Activated CD8-positive, alpha-beta T cell treated with anti-CD3 and anti-CD28 coated beads for 36 hours (primary cell): Measurements from ENCODE around the gene GFOD2. TPM values are rescaled to one million over a fixed set of nuclear protein-coding genes. Genes with fewer than 3 reads are reported as not detected.

ENCODE experiments used
- ATAC-seq: fragments of 200-7000 bp; cut with Tn5 transposase; one replicate; pipeline ENCODE4 v1.10.0; 2021; ENCODE audit warnings: mild to moderate bottlenecking, moderate library complexity
- CTCF ChIA-PET: fragments of 350-600 bp; sonication (Branson Sonifier 250); formaldehyde crosslinking; loops from one replicate; lab custom pipeline; 2021; ENCODE audit warnings: antibody characterized with exemption; lab: Charles Lee
- POLR2A ChIA-PET: fragments of 350-600 bp; sonication (Branson Sonifier 250); formaldehyde crosslinking; loops from one replicate; lab custom pipeline; 2021; ENCODE audit warnings: antibody characterized with exemption; lab: Charles Lee
- DNase-seq: peaks from one replicate; pipeline ENCODE4 v3.0.0-alpha.2; 2020
- H3K27ac Mint-ChIP-seq: one replicate; pipeline ENCODE4 v1.8.0; 2021; ENCODE audit warnings: mild to moderate bottlenecking, mixed read lengths
- H3K27me3 Mint-ChIP-seq: one replicate; pipeline ENCODE4 v1.8.0; 2021; ENCODE audit warnings: mixed read lengths
- H3K36me3 Mint-ChIP-seq: one replicate; pipeline ENCODE4 v1.8.0; 2021; ENCODE audit warnings: low read depth, mixed read lengths
- H3K4me1 Mint-ChIP-seq: one replicate; pipeline ENCODE4 v1.8.0; 2021; ENCODE audit warnings: low read depth, mixed read lengths
- H3K4me3 Mint-ChIP-seq: one replicate; pipeline ENCODE4 v1.8.0; 2021; ENCODE audit warnings: mild to moderate bottlenecking, moderate library complexity, mixed read lengths
- H3K9me3 Mint-ChIP-seq: one replicate; pipeline ENCODE4 v1.8.0; 2021; ENCODE audit warnings: mixed read lengths
- CTCF ChIP-seq: fragments of 200-600 bp; IDR thresholded peaks from one replicate; pipeline ENCODE4 v1.8.0; 2022; ENCODE audit warnings: antibody characterized with exemption, mild to moderate bottlenecking
- intact Hi-C: fragments of 100-400 bp; cut with micrococcal nuclease; formaldehyde crosslinking; loops from one replicate; pipeline ENCODE4 v1.10.0; 2022
- total RNA-seq, 2 experiments: library from RNA; stranded (reverse); gene quantifications; one replicate each; pipeline ENCODE4 v1.2.3, GENCODE V29; 2021

Gene GFOD2
- total RNA-seq, 2 experiments from 2014 or later: 11.6 to 14.1 TPM

DNA sequence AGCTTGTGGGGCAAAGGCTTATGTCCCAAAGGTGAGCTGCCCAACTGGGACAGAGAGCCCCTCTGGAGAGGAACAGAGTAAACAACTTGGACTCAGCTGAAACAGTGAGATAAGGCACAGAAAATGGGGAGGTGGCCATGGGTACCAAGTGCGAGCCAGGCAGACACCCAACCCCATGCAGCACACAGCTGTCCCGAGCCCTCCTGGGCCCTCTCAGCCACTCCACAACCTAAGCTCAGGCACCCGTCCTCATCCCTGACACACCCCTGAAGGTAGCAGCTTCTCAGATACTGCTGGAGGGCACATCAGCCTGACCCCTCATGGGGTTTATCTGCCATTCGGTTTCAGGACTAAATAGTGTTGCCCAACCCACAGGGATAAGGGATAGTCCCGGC is 4.8 kb upstream of the GFOD2 start:
- DNase-seq (no peak), ATAC-seq (no peak)
- intact Hi-C loops: no loop called here
- TF ChIP-seq CTCF: no peak
- Mint-ChIP-seq H3K9me3 (no peaks in the 10 kb centered on the region), H3K27ac (no peak overlapping the region), H3K27me3 (no peaks in the 10 kb centered on the region), H3K4me3 (no peak overlapping the region), H3K36me3 (peaks cover 5% of the 10 kb centered on the region), H3K4me1 (peaks cover 10% of the 10 kb centered on the region)
- ChIA-PET POLR2A (no interaction called here), CTCF (interaction anchor here (2.5 kb wide), 1 partner anchor 51 kb away, joined by 11 read pairs; no protein-coding TSS in a partner anchor)

DNA sequence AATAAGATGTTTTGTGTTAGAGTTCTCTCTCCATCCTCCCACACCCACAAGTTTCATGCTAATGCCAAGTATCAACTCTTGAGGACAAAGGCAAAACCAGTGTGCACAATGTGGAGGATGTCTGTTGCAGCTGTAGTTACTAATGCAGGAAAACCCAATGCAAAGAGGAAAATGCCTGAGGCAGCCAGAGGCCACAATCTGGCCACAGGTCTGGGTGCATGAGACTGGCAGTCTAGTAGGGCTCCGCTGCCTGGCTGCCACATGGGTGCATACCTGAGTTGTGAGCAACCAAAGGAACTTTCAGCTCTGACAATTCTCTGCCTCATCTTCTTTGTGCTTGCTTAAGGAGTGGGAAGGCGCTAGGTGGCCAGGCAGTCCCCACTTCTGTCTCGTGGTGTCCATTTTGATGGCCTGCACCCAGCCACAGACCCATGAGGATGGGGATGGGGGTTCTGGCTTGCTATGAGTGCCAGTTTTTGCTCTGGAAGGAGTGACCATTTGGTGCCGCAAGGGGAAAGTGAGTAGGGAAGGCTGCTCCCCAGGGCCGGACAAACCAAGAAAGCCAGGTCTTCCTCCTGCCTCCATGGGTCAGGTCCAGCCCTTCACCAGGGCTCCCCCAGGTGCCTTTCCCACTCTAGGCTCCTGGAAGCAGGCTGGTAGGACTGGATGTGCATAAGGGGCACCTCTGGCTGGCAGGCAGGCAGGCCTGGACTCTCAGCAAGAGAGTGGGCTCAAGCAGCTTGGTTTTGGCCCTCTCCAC is 4.2 kb upstream of the GFOD2 start:
- H3K4me3 Mint-ChIP-seq: no peak overlapping the region
- no peak overlapping the region for H3K27ac Mint-ChIP-seq
- peaks cover 13% of the 10 kb centered on the region for H3K4me1 Mint-ChIP-seq
- ChIA-PET CTCF (interaction anchor here (2.5 kb wide), 1 partner anchor 51 kb away, joined by 11 read pairs; no protein-coding TSS in a partner anchor), POLR2A (no interaction called here)
- H3K27me3 Mint-ChIP-seq: no peaks in the 10 kb centered on the region
- H3K36me3 Mint-ChIP-seq: peaks cover 5% of the 10 kb centered on the region
- intact Hi-C loops: no loop called here
- no peak for TF ChIP-seq CTCF
- no peak for ATAC-seq
- no peak for DNase-seq
- H3K9me3 Mint-ChIP-seq: no peaks in the 10 kb centered on the region

DNA sequence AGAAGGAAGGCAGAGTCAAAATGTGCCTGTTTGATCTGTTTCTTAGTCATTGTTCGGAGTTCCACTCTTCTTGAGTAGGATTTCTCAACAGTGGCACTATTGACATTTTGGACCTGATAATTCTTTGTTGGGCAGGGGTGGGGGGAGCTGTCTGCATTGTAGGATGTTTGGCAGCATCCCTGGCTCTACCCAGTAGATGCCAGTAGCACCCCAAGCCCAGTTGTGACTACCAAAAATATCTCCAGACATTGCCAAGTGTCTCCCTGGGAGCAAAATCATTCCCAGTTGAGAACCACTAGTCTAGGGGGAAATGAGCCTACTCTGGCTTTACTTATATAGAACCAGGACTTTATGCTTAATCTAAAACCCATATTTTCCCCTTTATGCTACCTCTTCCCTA is 1.1 kb upstream of the GFOD2 start:
- CTCF ChIA-PET: interaction anchor here (1.1 to 1.8 kb wide), 3 partner anchors 47 to 86 kb away, joined by 3 to 8 read pairs (median 5); partner anchors contain the start of genes RANBP10 and TSNAXIP1

GRCh38 chr16:67719778-67720144 is 645 bp upstream of the GFOD2 start:
- Mint-ChIP-seq H3K36me3 (peaks cover 6% of the 10 kb centered on the region), H3K27me3 (no peaks in the 10 kb centered on the region), H3K4me1 (peaks cover 32% of the 10 kb centered on the region), H3K27ac (peak overlapping the region; percentile 98), H3K4me3 (peak overlapping the region; percentile 84), H3K9me3 (no peaks in the 10 kb centered on the region)
- ChIA-PET POLR2A (interaction anchor here (0.6 to 3.2 kb wide), 4 partner anchors 9 to 566 kb away, joined by 3 to 10 read pairs (median 4); no protein-coding TSS in a partner anchor), CTCF (interaction anchor here (0.7 to 2.8 kb wide), 7 partner anchors 11 to 199 kb away, joined by 3 to 15 read pairs (median 4); partner anchors contain the start of genes RANBP10 and TSNAXIP1)
- peak; percentile 14 for ATAC-seq
- intact Hi-C loops: no loop called here
- DNase-seq: peak; percentile 25
- TF ChIP-seq CTCF: no peak

More for the DNA sequence above, 1.1 kb upstream of the GFOD2 start:
- TF ChIP-seq CTCF: no peak
- Mint-ChIP-seq H3K4me3 (peak overlapping the region; percentile 84), H3K27me3 (no peaks in the 10 kb centered on the region), H3K27ac (peak overlapping the region; percentile 98), H3K36me3 (peaks cover 8% of the 10 kb centered on the region), H3K4me1 (peaks cover 32% of the 10 kb centered on the region), H3K9me3 (no peaks in the 10 kb centered on the region)
- ATAC-seq: no peak
- DNase-seq: no peak
- POLR2A ChIA-PET: interaction anchor here (1.9 to 3.2 kb wide), 2 partner anchors 8 to 83 kb away, joined by 4 to 10 read pairs; no protein-coding TSS in a partner anchor
- intact Hi-C loops: no loop called here

DNA sequence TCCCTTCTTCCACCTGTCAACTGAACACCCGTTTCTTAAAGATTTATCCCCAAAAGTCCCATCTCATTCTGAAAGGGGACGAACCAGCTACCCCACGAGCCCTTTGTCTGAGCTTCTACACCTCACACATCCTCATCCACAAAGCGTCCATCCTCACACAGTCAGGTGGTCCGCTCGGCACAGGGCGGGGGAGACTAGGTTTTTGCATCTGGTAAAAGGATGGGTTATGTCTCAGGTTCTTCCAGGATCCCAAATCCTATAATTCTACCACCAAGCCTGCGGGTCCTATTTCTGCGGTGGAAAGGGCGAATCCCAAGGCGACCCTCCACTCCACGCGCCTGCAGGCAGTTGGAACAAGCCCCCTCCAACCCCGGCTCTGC is 458 bp downstream of the GFOD2 start:
- ChIA-PET POLR2A (interaction anchor here (0.9 to 3.2 kb wide), 4 partner anchors 10 to 305 kb away, joined by 3 to 10 read pairs (median 4); partner anchors contain the start of genes DDX28 and DUS2), CTCF (interaction anchor here (1.1 to 2.8 kb wide), 12 partner anchors 8 to 291 kb away, joined by 3 to 15 read pairs (median 4); no protein-coding TSS in a partner anchor)
- ATAC-seq (peak; percentile 32), DNase-seq (peak; percentile 53)
- H3K36me3 Mint-ChIP-seq: peaks cover 6% of the 10 kb centered on the region
- H3K27me3 Mint-ChIP-seq: no peaks in the 10 kb centered on the region
- intact Hi-C loops: no loop called here
- no peaks in the 10 kb centered on the region for H3K9me3 Mint-ChIP-seq
- TF ChIP-seq CTCF: no peak
- H3K4me3 Mint-ChIP-seq: peak overlapping the region; percentile 84
- H3K27ac Mint-ChIP-seq: peak overlapping the region; percentile 35
- H3K4me1 Mint-ChIP-seq: peaks cover 34% of the 10 kb centered on the region
